ENCODE results near the gene IL9R. TPM values are rescaled to one million over a fixed set of nuclear protein-coding genes. Genes with fewer than 3 reads are reported as not detected.

Gene IL9R
- total RNA-seq, 1 experiment from 2014 or later, result 0.56 TPM

DNA sequence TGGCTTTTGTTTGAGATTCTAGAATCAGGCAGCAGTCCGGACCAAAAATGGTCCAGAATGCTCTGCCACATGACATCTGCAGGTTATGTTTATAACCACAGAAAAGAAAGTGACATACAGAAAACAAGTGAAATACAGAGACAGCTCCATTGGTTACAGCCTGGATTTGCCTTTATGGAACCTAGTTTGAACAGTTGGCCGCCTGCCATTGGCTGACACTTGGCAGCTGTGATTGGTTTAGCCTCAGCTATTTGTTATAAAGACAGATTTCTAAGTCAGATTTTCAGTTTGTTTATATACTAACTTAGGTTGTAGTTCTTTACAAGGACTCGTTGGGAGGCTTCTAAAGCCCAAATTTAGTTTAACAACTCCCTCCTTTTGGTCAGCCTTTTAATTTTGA lies 40.8 kb upstream of the IL9R start:
- Histone ChIP-seq H3K4me1 (ENCODE audit: insufficient read depth, low read length, poor library complexity, severe bottlenecking) (no peaks in the 10 kb centered on the region), H3K27me3 (replicated peaks; ENCODE audit: insufficient read depth, low read depth, low read length, poor library complexity) (no peaks in the 10 kb centered on the region), H3K9me3 (ENCODE audit: low read depth, low read length, poor library complexity, severe bottlenecking) (no peaks in the 10 kb centered on the region), H3K27ac (ENCODE audit: low read depth, low read length, poor library complexity, severe bottlenecking) (no peak overlapping the region), H3K4me3 (ENCODE audit: low read depth, low read length, poor library complexity, severe bottlenecking) (no peak overlapping the region), H3K36me3 (ENCODE audit: insufficient read depth, low read length, poor library complexity, severe bottlenecking) (no peaks in the 10 kb centered on the region)
- POLR2A ChIA-PET (ENCODE audit: low non-redundant PET), result no interaction called here
- no peak for DNase-seq (ENCODE audit: low spot score)
- intact Hi-C loops (cut with micrococcal nuclease; ENCODE audit: unreplicated experiment), result no loop called here
- CTCF ChIA-PET, result no interaction called here
- no peak for TF ChIP-seq EZH2 (IDR thresholded peaks at IDR 0.05; ENCODE audit: borderline replicate concordance, low read depth, low read length, poor library complexity, severe bottlenecking)
- TF ChIP-seq, protein P1, sequence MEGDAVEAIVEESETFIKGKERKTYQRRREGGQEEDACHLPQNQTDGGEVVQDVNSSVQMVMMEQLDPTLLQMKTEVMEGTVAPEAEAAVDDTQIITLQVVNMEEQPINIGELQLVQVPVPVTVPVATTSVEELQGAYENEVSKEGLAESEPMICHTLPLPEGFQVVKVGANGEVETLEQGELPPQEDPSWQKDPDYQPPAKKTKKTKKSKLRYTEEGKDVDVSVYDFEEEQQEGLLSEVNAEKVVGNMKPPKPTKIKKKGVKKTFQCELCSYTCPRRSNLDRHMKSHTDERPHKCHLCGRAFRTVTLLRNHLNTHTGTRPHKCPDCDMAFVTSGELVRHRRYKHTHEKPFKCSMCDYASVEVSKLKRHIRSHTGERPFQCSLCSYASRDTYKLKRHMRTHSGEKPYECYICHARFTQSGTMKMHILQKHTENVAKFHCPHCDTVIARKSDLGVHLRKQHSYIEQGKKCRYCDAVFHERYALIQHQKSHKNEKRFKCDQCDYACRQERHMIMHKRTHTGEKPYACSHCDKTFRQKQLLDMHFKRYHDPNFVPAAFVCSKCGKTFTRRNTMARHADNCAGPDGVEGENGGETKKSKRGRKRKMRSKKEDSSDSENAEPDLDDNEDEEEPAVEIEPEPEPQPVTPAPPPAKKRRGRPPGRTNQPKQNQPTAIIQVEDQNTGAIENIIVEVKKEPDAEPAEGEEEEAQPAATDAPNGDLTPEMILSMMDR (conservative IDR thresholded peaks at IDR 0.05; ENCODE audit: low read depth, low read length), result no peak
- no TSS peak for BruUV-seq (replicated peaks)

DNA sequence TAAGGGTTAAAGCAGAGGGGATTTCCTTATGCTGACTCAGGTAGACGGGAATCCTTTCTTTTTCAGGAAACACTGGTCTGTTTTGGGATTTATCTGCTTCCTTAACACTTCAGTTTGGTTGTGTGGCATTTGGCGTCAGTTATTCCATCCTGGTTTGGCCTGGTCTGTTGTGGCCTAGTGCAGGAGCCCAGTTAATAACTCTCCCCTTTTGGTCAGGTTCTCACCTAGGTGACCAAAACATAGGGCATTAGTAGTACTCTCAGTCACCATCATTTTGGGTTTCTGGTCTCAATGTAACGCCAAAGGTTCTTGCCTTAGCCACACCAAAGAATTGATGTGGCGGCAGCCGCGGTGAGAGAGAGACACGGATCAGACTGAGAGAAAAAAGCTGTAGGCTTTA lies 39.7 kb upstream of the IL9R start:
- no TSS peak for BruUV-seq (replicated peaks)
- TF ChIP-seq EZH2 (IDR thresholded peaks at IDR 0.05; ENCODE audit: borderline replicate concordance, low read depth, low read length, poor library complexity, severe bottlenecking), result no peak
- TF ChIP-seq, protein P1 (conservative IDR thresholded peaks at IDR 0.05; ENCODE audit: low read depth, low read length), result no peak
- Histone ChIP-seq H3K9me3 (ENCODE audit: low read depth, low read length, poor library complexity, severe bottlenecking) (no peaks in the 10 kb centered on the region), H3K27ac (ENCODE audit: low read depth, low read length, poor library complexity, severe bottlenecking) (no peak overlapping the region), H3K27me3 (replicated peaks; ENCODE audit: insufficient read depth, low read depth, low read length, poor library complexity) (no peaks in the 10 kb centered on the region), H3K4me3 (ENCODE audit: low read depth, low read length, poor library complexity, severe bottlenecking) (no peak overlapping the region), H3K4me1 (ENCODE audit: insufficient read depth, low read length, poor library complexity, severe bottlenecking) (no peaks in the 10 kb centered on the region), H3K36me3 (ENCODE audit: insufficient read depth, low read length, poor library complexity, severe bottlenecking) (no peaks in the 10 kb centered on the region)
- no peak for DNase-seq (ENCODE audit: low spot score)
- intact Hi-C loops (cut with micrococcal nuclease; ENCODE audit: unreplicated experiment), result no loop called here
- POLR2A ChIA-PET (ENCODE audit: low non-redundant PET), result no interaction called here
- CTCF ChIA-PET, result no interaction called here

DNA sequence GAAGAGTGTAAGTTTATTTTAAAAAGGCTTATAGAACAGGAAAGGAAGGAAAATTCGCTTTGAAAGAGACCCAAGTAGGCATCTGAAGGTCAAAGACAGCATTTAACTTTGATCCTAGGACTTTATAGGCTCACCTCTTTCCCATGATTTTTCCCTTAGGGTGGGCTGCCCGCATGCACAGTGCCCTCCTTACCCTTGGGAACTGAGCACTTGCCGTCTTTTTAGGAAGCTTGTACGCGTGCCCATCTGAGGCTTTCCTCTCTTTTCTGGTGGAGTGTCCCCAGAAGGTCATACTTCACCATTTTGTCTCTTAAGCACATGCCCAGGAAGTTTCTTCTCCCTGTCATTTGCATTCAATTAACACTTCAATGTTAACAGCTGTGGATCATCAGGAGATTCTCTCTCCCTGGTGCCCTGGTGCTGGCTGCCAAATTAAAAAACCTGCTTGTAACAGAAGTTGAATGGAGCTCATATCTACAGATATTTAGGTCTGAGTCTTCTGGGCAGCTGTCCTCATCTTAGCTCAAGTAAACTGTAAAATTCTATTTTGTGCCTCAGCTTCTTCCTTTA lies 38.4 kb upstream of the IL9R start:
- ChIA-PET POLR2A (ENCODE audit: low non-redundant PET) (no interaction called here), CTCF (no interaction called here)
- intact Hi-C loops (cut with micrococcal nuclease; ENCODE audit: unreplicated experiment), result no loop called here
- no peaks in the 10 kb centered on the region for H3K36me3 ChIP-seq (ENCODE audit: insufficient read depth, low read length, poor library complexity, severe bottlenecking)
- no peak overlapping the region for H3K27ac ChIP-seq (ENCODE audit: low read depth, low read length, poor library complexity, severe bottlenecking)
- BruUV-seq (replicated peaks), result no TSS peak
- H3K4me1 ChIP-seq (ENCODE audit: insufficient read depth, low read length, poor library complexity, severe bottlenecking), result no peaks in the 10 kb centered on the region
- DNase-seq (ENCODE audit: low spot score), result no peak
- H3K4me3 ChIP-seq (ENCODE audit: low read depth, low read length, poor library complexity, severe bottlenecking), result no peak overlapping the region
- no peaks in the 10 kb centered on the region for H3K27me3 ChIP-seq (replicated peaks; ENCODE audit: insufficient read depth, low read depth, low read length, poor library complexity)
- H3K9me3 ChIP-seq (ENCODE audit: low read depth, low read length, poor library complexity, severe bottlenecking), result no peaks in the 10 kb centered on the region
- TF ChIP-seq, protein P1 (conservative IDR thresholded peaks at IDR 0.05; ENCODE audit: low read depth, low read length), result no peak
- TF ChIP-seq EZH2 (IDR thresholded peaks at IDR 0.05; ENCODE audit: borderline replicate concordance, low read depth, low read length, poor library complexity, severe bottlenecking), result no peak
